ENCODE measurements around the gene CHD3.

The CHD3 gene

GRCh38 chr17:7887482-7888183 is 956 bp upstream of the CHD3 start:
- intact Hi-C loops (cut with DNase I): no loop called here
- peak; percentile 75 to 99 (median 90) for DNase-seq

DNA sequence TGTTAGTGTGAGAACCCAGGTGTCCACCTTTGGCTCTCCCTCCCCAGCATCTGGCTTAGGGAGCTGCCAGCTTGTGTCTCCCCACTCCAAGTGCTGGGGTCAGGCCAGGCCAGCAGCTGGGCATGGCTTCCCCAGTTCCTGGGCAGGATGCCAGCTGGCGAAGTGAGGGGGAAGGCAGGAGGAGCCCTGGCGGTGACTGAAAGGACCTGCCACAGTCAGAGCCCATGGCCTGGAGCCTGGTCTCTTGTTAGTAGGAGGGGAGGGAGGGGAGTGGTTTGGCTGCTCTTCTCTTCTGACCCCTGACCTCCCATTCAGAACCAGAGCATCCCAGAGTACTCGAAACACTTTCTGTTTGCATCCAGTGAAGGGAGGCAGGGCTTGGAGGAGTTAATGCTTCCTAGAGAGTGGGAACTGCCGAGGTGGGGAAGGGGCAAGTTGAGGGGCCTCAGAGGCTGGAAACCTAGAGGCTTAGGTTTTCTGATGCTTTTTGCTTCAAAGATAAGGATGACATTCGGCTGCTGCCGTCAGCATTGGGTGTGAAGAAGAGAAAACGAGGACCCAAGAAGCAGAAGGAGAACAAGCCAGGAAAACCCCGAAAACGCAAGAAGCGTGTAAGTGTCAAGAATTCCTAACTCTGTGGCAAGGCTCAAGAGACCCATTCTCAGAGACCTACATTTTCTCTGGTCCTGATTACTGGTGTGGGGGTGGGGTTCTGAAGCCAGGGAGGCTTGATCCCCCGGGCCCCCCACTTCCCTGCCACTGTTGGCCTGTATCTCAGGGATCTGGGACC is 772 bp downstream of the CHD3 start:
- intact Hi-C loops (cut with DNase I): no loop called here
- DNase-seq: peak; percentile 92 to 99 (median 96)

- DNase-seq: no peak
- intact Hi-C loops (cut with DNase I): no loop called here
These were observed 4.7 kb downstream of the CHD3 start for GRCh38 chr17:7893187-7893880.

DNA sequence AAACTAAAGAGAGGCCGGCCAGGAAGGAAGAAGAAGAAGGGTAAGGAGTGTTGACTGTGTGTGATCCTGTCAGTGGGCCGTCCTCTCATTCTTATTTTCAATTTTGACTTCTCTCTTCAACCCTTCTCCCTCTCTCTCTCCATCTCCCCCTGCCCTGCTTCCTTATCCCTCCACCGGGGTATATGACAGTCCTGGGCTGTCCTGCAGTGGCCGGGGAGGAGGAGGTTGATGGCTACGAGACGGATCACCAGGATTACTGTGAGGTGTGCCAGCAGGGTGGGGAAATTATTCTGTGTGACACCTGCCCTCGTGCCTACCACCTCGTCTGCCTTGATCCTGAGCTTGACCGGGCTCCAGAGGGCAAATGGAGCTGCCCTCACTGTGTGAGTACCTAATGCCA is 5.6 kb downstream of the CHD3 start:
- intact Hi-C loops (cut with DNase I): no loop called here

GRCh38 chr17:7894866-7895265 is 6.3 kb downstream of the CHD3 start:
- intact Hi-C loops (cut with DNase I): no loop called here
- no peak for DNase-seq

More for the DNA sequence above, 5.6 kb downstream of the CHD3 start:
- DNase-seq: no peak

- DNase-seq: no peak
- intact Hi-C loops (cut with DNase I): no loop called here
These were observed 8.5 kb downstream of the CHD3 start for GRCh38 chr17:7897090-7897489.

- peak in 2 of 10 donors; percentile 27 to 35 for DNase-seq
- intact Hi-C loops (cut with DNase I): loop anchor here (2.0 kb wide), 1 partner anchor 35 kb away; no protein-coding TSS in a partner anchor
These were observed 9.2 kb downstream of the CHD3 start for GRCh38 chr17:7897773-7898172.

- intact Hi-C loops (cut with DNase I): no loop called here
- DNase-seq: peak in 3 of 10 donors; percentile 44 to 62 (median 55)
These were observed 14.8 kb downstream of the CHD3 start for GRCh38 chr17:7903154-7904103.

- no peak for DNase-seq
- intact Hi-C loops (cut with DNase I): no loop called here
These were observed 20.5 kb downstream of the CHD3 start for GRCh38 chr17:7909089-7909488.

DNA sequence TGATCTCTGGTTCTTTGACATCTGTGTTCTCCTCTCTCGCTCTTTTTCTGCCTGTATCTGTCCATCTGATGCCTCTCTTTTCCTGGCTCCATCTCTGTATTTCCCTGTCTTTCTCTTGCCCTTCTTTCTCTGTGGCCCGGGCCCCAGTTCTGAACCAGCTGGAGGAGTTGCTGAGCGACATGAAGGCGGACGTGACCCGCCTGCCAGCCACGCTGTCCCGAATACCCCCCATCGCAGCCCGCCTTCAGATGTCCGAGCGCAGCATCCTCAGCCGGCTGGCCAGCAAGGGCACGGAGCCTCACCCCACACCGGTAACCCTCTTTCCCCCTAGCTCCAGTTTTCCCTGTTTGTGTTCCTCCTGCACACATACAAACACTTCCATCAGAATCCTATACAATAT is 21.7 kb downstream of the CHD3 start:
- no peak for DNase-seq
- intact Hi-C loops (cut with DNase I): no loop called here

GRCh38 chr17:7910711-7911110 is 22.1 kb downstream of the CHD3 start:
- no peak for DNase-seq
- intact Hi-C loops (cut with DNase I): no loop called here

GRCh38 chr17:7911116-7911515 is 22.5 kb downstream of the CHD3 start:
- intact Hi-C loops (cut with DNase I): no loop called here
- DNase-seq: no peak

GRCh38 chr17:7912927-7913524 is 24.4 kb downstream of the CHD3 start:
- DNase-seq: no peak
- intact Hi-C loops (cut with DNase I): loop anchor here (1.0 kb wide), 1 partner anchor 76 kb away; no protein-coding TSS in a partner anchor

DNA sequence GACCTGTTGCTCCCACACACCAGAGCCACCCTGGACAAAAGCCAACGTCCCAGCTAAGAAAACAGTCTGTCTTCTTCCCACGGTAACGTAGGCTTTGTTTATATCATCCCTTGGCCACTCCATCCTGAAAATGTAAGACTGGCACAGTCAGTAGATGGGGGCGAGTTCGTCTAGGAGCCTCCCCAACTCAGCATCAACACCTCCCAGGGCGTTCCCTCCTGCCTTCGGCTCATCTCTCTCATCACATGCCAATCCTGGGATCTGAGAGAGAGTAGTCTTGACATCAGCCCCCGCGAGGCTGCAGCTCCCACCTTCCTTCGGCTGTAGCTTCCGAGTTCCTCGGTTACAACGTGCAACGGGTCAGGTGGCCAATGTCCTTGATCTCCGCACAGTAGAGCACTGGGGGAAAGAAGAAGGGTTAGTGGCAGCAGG is 26.6 kb downstream of the CHD3 start:
- intact Hi-C loops (cut with DNase I): loop anchor here (1.0 kb wide), 2 partner anchors 17 to 58 kb away; partner anchors contain the start of genes CNTROB and NAA38
- DNase-seq: peak in 2 of 10 donors; percentile 25 to 26

GRCh38 chr17:7915611-7916384 is 27.2 kb downstream of the CHD3 start, which contains the start of gene RNF227:
TSS of gene RNF227 (minus strand) at chr17:7916289. CDS start at chr17:7916195, 94 bp downstream.
- DNase-seq: peak; percentile 77 to 97 (median 83)
- intact Hi-C loops (cut with DNase I): loop anchor here (1.0 kb wide), 2 partner anchors 17 to 58 kb away; partner anchors contain the start of genes CNTROB and NAA38

DNA sequence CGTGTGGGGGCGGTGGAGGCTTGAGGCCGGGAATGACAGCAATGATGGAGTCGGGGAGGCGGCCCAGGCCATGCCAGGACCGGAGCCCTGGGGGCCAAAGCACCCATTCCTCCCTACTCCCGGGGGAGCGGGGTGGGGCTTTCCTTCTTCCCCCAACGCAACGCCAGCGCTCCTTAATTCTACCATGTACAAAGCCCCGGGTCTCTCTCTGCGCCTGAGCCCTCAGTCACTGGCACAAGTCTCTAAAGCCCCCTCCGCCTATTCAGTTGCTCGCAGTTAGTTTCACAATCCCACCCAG is 27.7 kb downstream of the CHD3 start:
- peak in 2 of 10 donors; percentile 24 to 89 for DNase-seq
- intact Hi-C loops (cut with DNase I): no loop called here

DNA sequence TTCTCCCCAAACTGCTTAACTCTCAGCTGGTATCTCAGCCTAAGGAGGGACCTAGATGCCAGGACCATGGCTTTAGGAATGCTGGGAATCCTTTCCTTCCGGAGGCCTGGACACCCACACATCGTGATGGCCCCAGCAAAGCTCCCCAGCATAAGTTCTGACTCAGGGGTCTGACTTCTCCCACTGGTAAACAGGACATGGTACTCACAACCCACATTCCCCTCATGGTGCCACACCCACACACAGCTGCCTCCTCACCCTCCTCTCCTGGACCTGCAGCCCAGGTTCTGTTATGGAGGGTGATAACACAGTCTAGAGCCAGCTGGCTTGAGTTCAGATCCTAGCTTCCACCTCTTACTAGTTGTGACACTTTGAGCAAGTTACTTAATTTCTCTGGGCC is 28.2 kb downstream of the CHD3 start:
- peak in 1 of 10 donors; percentile 22 for DNase-seq
- intact Hi-C loops (cut with DNase I): no loop called here

GRCh38 chr17:7922269-7922844 is 33.8 kb downstream of the CHD3 start:
- DNase-seq: peak in 1 of 10 donors; percentile 58
- intact Hi-C loops (cut with DNase I): no loop called here
